ENCODE results near the gene RNASEH1.

Gene RNASEH1, protein sequence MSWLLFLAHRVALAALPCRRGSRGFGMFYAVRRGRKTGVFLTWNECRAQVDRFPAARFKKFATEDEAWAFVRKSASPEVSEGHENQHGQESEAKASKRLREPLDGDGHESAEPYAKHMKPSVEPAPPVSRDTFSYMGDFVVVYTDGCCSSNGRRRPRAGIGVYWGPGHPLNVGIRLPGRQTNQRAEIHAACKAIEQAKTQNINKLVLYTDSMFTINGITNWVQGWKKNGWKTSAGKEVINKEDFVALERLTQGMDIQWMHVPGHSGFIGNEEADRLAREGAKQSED

DNA sequence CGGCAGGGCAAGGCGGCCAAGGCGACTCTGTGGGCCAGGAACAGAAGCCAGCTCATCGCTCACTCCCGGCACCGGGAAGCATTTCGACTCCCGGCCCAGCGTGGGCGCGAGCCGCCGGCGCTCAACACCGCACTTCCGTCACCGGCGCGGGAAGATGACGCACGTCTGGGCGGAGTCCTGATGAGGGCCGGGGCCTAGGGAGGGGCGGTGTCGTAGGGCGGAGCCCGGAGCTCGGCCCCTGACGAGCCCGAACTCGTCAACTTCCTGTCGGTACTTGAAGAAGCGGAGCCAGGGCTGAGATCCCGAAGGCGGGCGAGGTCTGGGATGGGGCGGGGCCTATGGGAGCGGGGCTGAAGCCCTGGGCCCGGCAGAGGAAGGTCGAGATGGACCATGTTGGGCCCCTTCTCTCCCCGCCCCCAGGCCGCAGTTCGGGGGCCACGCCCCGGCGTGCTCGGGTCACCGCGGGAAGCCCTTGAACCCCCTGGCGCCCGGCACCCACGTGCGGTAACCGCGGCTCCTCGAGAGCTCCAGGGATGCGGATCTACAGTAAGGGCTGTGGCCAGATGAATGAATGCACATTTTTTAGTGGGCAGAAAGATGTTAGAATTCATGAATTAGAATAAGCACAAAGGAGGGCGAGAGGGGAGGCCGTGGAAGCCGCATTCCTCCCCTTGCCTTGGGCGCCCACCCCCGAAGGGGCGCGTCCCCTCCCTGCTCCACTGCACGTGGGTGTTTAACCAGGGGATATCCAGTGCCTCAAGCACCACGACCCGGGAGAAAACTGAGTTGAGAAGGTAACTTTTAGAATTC, at the start of gene RNASEH1:
TSS of gene RNASEH1 (minus strand) at position 129 of the 810 bp plus-strand sequence. CDS start at position 56, 73 bp downstream.
- peak; percentile 99 for DNase-seq

DNA sequence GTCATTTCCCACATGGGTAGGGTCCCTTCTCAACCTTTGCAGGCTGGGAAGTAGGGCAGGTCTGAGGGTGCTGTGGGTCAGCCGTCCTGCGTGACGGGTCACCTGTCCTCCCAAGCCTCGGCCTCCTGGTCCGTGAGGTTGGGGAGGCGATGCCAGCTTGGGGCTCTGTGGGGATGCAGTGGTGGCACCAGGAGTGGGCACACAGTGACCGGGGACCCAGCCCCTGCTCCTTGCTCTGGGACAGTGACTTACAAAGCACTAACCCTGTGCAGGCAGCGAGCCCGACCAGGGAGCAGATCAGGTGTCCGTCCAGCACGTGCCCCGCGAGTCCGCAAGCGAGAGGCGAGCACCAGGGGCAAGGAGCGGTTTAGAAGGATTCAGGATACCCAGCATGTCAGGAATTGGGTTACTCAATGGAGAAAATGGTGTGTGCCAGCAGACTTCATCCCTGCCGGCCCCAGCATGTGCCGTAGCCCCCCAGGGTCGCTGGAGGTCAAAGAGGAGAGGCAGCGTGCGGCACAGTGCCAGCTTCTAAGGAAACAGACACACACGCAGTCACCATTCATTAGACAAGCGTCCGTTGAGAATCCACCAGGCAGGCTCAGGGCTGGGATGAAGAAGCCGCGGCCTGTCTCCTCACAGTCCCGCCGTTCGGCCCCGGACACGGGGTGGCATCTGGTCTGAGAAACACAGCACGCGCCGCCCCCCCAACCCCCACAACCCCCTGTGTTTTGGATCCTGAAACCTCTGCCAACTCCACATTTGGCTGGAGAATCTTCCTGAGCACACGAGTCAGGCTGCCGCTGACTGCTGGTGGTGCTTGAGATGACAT, 48.5 kb upstream of the RNASEH1 start:
- DNase-seq: no peak

DNA sequence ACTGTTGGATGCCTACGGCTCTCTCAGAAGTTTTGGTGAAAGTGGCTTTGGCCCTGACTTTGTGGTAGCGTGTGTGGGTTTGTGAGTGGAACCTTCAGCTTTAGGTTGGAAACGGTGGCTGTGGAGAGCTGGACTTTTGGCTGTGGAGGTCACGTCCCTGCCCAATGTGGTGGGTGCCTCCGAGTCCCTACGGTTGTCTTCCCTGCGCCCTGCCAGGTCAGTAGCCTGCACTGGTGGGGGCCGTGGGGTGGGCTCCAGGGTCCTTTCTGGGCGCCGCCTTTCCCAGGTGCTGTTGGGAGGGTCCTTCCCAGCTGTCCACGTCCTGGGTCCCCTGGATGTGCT, 47.9 kb upstream of the RNASEH1 start:
- DNase-seq: no peak

DNA sequence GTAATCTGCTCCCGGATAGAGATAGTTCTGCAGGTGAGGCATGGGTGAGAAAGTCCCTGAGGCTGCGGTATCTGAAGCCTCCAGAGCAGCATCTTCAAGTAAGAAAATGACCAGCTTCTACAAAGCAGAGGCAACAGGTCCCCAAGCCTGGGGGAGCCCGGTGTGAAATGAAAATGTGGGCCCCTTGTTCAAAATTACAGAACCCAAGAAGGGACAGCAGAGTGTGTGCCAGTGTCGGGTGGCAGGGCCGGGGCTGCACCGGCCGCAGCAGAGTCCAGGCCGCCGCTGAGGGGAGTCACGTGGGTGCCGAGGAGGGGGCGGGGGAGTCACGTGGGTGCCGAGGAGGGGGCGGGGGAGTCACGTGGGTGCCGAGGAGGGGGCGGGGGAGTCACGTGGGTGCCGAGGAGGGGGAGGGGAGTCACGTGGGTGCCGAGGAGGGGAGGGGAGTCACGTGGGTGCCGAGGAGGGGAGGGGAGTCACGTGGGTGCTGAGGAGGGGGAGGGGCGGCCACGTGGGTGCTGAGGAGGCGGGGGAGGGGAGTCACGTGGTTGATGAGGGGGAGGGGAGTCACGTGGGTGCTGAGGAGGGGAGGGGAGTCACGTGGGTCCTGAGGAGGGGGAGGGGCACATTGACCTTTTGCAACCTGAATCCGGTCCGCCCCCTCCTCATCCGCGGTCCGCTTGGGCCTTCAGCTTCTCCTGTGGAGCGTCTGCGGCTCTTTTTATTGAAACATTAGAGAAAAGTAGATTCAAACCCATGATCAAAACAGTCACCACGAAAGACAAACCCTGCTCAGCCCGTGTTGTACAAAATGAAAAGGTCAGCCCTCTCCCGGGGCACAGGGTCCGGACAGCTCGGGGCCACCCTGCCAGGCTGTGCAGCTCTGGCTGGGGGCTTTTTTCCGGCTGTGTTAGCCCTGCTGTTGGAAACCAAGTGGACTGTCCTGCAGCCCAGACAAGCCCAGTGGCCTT, 47.1 kb upstream of the RNASEH1 start:
- DNase-seq: peak; percentile 77

DNA sequence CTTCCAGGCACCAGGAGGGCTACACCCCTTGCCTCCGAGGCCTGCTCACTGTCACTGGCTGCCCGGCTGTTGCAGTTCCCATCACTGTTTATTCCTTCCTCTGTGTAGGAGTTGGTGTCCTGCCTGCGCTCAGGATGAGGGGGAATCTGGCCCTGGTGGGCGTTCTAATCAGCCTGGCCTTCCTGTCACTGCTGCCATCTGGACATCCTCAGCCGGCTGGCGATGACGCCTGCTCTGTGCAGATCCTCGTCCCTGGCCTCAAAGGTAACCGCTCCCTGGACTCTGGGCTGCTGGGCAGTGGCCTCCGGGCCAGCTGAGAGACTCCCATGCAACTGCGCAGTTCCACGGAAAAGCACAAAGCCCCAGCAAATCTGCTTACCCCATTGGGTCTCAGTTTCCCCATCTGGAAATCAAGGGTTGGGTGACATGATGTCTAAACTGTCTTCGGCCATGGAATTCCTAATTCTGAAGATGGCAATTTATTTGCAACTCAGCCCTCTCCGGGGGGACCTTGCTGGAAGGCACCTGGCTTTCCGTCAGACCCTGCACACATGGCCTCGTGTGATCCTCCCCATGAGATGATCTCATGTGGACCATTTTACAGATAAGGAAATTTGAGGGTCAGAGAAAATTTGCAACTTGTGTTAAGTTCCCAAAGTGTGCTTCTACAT, 46.2 kb upstream of the RNASEH1 start:
- no peak for DNase-seq

DNA sequence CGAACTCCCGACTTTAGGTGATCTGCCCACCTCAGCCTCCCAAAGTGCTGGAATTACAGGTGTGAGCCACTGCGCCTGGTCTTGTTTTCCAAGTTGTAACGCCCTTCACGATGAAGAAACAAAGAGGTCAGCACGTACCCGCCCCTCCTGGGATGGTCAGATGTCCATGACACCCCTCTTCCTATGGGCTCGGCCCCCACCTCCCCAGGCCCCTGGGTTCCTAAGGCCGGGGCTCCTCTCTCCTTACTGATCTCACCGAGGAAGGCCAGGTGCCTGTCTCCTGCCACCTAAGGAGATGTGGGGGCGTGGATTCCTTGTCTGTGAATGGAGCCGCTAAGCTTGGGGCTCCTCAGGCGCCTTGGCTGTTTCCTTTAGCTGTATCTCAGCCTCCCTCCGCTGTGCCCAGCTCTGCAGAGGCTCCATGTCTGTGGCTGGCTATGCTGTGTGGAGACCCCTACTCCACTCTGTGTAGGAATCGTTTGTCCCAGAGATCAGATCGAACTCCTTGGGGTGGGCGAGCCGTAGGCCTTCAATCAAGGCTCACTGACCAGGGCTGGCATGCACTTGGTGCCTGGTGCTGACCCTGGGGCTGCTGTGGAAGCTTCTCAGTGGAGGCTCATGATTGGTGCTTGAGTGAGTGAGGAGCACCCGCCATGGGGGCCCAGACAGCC, 45.5 kb upstream of the RNASEH1 start:
- DNase-seq: no peak

DNA sequence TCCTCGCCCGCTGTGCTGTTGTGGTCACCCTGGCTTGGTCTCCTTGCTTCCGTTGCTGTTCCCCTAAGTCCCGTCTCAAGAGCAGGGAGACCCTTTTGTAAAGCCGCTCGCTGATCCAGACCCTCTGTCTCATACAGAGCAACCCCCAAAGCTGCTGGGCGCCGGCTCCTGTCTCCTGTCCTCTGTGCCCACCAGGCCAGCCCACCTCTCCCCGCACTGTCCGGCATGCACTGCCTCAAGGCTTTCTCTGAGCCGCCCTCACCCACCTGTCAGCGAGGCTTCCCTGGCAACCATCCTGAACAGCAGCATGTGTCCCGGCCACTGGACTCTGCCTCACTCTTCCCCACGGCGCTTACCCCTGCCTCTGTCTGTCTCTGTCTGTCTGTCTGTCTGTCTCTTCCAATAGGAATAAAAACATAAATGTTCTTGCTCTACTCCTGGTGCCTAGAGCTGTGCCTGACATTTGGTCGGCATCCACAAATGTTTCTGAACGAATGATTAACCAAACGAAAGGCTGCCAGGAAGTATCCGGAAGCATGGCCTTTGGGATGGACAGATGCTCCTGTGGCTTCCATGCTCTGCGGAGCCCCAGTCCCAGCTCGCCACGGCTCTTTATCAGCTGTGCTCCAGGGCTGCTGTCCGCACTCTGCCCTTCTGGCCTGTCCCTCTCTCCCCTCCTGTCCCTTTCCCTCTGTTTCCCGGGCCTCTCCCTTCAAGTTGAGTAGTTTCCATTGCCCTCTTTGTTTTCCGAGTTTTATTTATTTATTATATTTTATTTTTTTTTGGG, 44.6 kb upstream of the RNASEH1 start:
- DNase-seq: no peak

DNA sequence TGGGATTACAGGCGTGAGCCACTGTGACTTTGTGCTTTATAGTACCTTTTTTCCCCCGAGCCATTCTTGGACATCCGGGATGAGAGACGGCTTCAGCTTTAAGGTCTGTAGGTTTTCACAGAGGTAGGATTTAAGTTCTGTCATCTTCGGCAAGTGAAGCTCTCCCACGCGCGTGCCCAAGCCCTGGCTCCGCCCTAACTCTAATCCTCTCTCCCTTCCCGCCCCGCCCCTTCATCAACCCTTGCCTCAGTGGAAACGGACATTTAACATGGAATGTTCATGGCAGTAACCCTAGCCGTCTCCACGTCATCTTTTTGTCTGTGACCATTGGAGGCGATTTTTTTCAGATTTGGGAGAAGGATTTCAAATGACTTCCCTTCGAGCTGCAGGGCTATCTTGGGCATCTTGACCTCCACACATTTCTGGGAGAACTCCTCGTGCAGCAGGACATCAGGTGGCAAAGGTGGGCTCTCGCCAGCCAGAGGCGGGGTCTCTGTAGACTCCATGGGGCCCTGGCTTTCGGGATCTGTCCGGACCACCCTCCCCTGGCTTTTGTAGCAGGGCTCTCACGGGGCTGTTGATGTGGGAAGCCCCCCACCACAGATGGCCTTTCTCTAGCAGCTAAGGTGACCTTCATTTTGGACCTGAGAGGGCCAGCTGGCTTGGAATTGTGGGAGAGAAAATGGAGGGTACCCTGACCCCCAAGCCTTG, 43.6 kb upstream of the RNASEH1 start:
- no peak for DNase-seq

DNA sequence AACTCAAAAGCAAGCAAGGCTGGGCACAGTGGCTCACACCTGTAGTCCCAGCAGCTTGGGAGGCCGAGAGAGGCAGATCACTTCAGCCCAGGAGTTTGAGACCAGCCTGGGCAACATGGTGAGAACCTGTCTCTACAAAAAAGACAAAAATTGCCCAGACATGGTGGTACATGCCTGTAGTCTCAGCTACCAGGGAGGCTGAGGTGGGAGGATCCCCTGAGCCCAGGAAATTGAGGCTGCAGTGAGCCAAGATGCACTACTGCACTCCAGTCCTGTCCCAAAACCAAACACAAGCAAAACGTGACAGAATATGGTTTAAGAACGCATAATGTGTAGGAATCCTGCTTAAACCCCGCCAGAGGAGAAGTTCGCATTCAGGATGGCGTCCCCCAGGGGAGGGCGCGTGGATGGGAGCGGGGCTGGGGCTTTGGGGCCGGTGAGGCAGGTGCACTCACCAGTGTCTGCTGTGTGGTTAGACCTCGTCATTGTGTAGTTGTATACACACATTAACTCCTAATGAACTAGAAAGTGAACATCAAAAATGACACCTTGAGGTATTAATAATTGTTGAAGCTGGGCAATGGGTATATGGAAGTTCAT, 42.2 kb upstream of the RNASEH1 start:
- DNase-seq: no peak

DNA sequence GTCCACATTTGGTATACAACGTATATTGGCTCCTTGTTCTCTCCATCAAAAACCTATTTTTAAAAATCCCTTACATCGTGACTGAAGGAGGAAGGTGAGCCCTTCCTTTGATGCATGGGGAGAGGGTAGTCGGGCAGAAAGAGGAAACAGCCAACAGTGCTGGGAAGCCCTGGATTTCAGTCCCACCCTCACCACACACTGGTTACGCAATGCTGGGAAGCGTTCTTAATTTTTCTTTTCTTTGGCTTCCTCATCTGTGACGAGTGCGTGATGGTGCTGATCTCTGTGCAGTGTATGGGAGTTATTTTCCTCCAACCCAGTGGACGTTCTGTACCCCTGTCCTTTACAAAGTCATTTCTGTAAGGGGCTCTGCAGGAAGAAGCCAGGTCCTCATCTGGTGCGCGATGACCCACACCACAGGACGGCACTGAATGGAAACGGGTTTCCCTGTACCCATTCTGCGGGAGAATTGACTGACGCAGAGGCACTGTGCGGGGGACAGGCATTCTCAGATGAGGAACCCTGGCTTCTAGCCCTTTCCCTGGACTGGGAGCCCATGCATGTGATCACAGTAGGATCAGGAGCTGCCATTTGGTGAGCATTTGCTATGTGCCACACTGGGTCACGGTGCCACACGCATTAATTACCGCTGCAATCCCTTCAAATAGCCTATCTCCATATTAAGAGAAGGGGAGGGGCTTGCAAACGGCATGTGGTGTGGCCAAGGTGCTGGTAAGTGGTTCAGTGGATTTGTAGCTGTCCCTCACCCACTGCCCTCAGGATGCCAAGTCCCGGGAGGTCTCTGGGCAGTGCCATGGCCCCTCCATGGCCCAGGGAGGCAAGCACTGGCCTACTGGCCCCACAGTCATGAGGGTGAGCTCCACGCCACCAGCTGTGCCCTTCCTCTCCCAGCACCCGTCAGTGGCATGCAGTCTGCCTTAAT, 41.0 kb upstream of the RNASEH1 start:
- DNase-seq: no peak

DNA sequence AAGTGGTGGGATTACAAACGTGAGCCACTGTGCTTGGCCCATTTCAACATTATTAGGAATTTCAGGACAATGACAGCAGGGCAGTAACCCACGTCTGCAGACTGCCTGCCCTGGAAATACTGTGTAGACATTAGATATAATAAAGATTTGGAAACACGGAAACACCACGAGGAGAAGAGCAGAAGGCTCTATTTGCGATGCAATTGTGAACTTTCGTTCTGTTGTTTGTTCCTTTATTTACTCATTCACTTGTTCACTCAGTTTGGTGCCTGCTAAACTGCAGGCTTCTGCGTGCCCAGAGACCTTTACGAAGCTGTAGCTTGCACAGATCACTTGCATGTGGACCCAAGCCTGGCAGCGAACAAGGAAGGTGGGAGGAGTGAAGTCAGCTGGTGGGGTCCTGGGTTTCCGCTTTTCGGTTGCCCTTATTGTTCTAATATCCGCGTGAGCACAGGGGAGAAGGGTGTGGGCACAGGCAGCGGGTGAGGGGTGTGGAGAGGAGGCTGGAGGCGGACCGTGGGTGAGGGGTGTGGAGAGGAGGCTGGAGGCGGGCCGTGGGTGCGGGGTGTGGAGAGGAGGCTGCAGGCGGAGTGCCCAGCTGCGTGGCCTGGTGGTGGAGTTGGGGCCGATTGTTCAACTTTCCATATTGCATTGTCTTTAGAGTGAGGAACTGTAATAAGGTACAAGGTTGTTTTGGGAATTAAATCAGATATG, 40.2 kb upstream of the RNASEH1 start:
- no peak for DNase-seq

DNA sequence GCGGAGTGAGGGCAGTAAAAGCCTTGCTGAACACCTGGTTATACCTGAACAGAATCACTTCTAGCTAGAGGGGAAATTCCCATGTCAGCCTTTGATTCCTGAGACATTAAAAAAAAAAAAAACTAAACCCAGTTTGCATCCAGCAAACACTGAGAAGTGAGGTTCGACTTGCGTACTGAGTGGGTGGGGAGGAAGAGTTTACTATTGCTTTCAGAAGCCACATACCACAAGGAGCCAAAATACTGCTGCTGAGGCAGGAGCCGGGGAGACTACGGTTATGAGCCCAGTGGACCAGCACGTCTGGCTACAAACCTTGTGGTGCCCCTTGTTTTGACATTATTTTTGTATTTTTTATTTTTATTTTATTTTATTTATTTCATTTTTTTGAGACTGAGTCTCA, 39.4 kb upstream of the RNASEH1 start:
- no peak for DNase-seq

DNA sequence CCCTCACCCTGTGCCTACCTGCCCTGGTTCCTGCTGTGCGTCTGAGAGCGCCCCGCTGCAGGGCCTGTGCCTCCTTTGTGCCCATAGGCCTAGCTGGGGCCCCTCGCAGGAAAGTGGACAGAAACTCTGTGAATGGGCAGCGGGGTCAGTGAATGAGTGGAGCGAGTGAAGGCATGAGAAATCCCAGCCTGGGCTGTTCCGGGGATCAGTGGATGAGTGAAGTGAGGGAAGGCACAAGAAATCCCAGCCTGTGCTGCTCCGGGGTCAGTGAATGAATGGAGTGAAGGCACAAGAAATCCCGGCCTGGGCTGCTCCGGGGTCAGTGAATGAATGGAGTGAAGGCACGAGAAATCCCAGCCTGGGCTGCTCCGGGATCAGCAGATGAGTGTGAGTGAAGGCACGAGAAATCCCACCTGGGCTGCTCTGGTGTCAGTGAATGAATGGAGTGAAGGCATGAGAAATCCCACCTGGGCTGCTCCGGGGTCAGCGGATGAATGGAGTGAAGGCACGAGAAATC, 38.8 kb upstream of the RNASEH1 start:
- no peak for DNase-seq

DNA sequence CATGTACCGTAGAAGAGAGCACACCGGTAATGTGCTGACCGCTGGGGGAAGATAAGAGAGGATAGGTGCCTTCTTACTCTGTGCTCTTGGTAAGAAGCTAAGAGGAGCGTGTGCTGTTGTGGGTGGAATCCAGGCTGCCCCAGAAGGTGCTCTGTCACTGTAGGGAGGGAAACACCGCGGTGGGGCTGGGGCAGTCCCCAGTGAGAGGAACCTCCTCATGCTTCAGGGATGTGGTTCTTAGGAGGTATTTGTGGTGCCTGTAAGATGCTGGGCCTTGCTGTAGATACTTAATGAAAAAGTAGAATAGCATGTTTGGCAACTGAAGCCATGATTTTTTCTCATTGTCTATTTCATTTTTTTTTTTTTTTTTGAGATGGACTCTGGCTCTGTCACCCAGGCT, 37.9 kb upstream of the RNASEH1 start:
- no peak for DNase-seq

DNA sequence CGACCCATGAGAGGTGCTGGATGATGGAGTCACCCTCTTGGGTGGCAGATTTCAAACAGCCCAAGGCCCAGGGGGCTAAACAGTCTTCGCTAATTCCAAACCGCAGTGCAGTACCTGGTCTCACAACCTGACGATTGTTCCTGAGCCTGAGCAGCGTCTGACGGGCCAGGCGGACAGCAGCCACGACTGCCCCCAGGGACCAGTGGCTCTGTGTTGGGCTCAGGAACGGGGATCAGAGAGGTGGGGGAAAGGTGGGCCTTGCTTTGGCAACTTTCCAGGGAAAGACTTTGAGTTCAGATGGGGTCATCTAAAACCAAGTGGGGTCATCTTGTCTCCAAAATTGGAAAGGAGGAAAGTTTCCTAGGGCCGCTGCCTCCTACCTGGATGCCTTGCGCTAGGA, 37.3 kb upstream of the RNASEH1 start:
- no peak for DNase-seq

DNA sequence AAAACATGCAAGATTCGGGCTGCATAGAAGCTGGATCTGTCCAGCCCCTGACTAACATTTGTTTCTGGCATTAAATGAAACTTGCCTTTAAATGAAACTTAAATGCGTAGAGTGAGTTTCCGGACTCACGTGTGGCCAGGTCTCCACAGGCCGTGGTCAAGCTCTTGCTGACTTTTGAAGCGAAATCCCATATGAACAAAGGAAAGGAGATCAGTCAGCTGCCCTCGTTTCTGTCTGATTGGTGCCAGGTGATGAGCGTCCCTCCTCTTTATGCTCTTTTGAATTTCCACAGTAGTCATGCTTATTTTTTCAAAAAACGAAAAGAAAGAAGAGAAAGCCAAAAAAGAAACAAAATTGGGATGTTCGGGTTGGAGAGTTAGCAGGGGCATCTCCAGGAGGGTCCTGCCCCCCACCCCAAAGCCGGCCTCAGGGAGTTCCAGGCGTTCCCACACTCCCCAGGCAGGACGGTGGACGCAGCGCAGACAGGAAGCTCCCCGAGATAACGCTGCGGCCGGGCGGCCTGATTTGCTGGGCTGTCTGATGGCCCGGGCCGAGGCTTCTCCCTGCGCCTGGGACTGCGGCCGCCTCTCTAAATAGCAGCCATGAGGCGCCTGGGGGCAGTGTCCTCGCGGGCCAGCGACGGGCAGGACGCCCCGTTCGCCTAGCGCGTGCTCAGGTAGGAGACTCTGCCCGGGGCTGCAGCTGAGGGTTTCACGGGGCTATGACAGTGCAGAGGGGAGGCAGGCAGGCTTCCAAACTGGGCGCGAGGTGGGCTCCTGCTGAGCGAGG, 36.6 kb upstream of the RNASEH1 start, which contains the start of gene COLEC11:
TSS of gene COLEC11 (plus strand) at position 620 of the 789 bp plus-strand sequence. CDS start 9,229 bp downstream, outside the sequence.
- DNase-seq: no peak
